GOT3 (cell line): ENCODE measurements around the gene CARF.
"Not testable (repeated sequence)": the region's sequence is repeated elsewhere in the genome, so short reads cannot be mapped to it uniquely, and the experiment has no call there.

ENCODE experiments used
- DNase-seq: peaks from one replicate; lab custom pipeline; 2025; ENCODE audit warnings: mixed read lengths; lab: John Stamatoyannopoulos, UW

CARF gene

GRCh38 chr2:202938960-202939359, 26.9 kb downstream of the CARF start:
- no peak for DNase-seq

DNA sequence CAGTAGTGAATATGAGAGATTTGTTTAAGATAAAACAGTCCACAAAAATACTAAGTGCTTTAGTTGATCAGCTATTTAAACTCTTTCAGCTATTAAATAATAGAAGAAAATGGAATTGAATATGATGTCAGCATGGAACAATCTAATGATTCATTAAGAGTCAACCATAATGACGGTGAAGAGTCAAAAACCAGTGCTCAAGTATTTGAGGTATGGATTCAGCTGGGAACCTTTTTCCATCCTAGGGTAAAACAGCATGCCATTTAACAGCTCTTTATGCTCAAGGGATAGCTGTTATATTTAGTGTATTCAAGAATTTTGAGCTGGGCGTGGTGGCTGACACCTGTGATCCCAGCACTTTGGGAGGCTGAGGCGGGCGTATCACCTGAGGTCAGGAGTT, 29.7 kb downstream of the CARF start:
- DNase-seq: no peak

DNA sequence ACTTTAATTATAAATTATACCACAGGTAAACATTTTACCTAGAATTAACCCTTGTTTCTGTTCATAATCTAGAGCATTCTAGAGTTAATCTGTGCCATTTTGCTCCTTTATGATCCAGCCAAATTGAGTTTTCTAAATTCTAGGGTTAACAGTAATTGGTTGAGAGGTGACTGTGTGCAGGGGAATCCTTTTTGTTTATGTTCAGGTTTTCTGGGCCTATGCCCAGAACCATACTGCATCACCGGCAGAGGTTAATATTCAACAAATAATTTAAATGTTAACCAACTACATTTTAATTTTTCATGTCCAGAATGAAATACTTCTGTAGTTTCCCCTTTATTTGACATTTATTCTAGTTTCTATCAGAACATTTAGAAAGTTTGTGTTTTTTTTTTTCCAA, 32.3 kb downstream of the CARF start:
- DNase-seq: no peak

DNA sequence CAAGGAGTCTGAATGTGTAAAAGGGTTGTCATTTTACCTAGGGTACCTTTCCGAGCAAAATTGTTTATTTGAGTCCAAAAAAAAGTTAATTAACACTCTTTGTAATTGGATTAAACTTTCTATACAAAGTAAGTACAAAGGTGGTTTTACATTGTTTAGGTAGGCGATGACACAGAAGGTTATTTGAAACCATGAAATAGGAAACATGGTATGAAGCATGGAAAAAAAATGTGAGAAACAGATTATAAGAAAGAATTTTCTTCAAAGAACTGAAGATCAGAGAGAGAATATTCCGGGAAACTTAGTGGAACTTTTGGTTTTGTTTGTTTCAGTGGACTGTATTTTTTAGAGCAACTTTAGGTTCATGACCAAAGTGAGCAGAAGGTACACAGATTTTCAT, 32.7 kb downstream of the CARF start:
- DNase-seq: no peak

DNA sequence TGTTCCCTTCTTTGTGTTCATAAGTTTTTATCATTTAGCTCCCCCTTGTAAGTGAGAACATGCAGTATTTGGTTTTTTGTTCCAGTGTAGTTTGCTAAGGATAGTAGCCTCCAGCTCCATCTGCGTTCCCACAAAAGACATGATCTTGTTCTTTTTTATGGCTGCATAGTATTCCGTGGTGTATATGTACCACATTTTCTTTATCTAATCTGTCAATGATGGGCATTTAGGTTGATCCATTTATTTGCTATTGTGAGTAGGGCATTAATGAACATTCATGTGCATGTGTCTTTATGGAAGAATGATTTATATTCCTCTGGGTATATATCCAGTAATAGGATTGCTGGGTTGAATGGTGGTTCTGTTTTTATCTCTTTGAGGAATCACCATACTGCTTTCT, 33.4 kb downstream of the CARF start:
- DNase-seq: no peak

DNA sequence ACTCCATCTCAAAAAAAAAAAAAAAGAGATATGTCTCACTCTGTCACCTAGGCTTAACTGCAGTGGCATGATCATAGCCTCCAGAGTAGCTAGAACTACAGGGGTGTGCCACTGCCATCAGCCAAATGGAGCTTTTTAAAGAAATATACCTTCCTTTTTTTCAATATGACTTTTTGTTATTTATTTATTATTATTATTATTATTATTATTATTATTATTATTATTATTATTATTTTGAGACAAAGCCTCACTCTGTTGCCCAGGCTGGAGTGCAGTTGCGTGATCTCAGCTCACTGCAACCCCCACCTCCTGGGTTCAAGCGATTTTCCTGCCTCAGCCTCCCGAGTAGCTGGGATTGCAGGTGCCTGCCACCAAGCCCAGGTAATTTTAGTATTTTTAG, 37.3 kb downstream of the CARF start:
- DNase-seq: not testable (repeated sequence)

- DNase-seq: no peak
Measured at GRCh38 chr2:202950592-202950991, 38.5 kb downstream of the CARF start.

GRCh38 chr2:202960524-202960923, 48.4 kb downstream of the CARF start:
- no peak for DNase-seq

GRCh38 chr2:202963712-202964111, 51.6 kb downstream of the CARF start:
- DNase-seq: no peak

GRCh38 chr2:202965810-202966460, 53.9 kb downstream of the CARF start:
- DNase-seq: no peak

DNA sequence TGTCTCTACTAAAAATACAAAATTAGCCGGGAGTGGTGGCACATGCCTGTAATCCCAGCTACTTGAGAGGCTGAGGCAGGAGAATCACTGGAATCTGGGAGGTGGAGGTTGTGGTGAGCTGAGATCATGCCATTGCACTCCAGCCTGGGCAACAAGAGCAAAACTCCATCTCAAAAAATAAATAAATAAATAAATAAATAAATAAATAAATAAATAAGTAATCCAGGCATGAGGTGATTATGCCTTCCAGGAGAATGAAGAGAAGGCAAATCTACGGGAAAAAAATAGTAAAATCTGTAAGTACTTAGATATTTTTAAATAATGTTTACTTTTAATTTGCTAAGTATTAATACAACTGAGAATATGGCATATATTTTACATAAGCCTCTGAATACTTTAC, 57.3 kb downstream of the CARF start:
- not testable (repeated sequence) for DNase-seq

DNA sequence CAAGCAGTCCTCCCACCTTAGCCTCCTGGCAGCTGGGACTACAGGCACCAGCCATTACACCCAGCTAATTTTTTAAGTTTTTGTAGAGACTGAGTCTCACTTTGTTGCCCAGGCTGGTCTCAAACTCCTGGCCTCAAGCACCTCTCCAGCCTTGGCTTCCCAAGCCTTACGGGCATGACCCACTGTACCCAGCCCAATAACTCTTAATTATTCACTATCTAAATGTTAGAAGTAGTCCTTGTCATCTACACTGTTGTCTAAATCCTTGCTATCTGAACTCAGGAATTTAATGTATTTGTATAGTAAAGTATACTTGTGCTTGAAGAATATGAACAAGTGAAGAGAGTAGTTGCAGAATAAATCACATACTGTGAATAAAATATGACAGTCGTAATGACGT, 64.7 kb downstream of the CARF start:
- DNase-seq: no peak

- DNase-seq: no peak
Measured at GRCh38 chr2:202982779-202983491, 70.9 kb downstream of the CARF start.

- DNase-seq: no peak
Measured at GRCh38 chr2:202989749-202990148, 77.7 kb downstream of the CARF start.

GRCh38 chr2:202990501-202990900, 78.4 kb downstream of the CARF start:
- no peak for DNase-seq

DNA sequence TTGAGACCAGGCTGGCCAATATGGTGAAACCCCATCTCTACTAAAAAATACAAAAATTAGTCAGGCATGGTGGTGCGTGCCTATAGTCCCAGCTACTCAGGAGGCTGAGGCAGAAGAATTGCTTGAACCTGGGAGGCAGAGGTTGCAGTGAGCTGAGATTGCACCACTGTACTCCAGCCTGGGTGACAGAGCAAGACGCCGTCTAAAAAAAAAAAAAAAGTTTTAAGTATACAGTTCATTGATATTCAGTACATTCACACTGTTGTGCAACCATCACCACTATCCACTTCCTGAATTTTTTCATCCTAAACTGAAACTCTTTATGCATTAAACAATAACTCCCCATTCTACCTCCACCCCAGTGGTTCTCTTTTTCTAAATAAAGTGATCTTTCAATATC, 85.0 kb downstream of the CARF start:
- not testable (repeated sequence) for DNase-seq

DNA sequence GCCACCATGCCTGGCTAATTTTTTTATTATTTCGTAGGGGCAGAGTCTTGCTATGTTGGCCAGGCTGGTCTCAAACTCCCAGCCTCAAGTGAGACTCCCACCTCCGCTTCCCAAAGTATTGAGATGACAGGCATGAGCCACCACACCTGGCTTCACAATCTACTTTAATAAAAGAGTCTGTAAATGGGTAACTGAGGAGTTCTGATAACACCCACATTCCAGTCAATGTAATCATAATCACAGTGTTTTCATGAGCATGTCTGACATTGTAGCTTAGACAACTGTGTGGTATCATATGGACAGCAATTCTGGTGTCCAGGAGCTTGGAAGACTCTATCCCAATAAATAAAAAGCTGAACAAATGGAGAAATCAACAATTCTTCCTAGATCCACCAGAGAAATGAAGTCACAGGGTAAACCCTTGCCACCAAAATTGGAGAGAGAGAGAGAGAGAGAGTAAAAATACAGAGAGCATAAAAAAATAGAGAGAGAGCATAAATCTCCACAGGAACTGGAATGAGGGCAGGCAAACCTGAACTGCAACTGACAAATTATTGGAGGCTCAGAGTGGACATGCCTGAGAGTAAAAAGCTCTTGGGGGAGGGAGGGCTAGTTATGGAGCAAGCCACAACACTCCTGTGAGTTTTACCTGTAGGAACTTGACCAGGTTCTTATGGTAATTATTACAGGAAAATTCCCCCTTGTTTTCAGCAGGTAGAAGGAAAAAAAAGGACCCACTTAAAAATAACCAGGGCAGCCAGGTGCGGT, 90.2 kb downstream of the CARF start:
- no peak for DNase-seq

GRCh38 chr2:203003716-203004115, 91.6 kb downstream of the CARF start:
- DNase-seq: no peak

DNA sequence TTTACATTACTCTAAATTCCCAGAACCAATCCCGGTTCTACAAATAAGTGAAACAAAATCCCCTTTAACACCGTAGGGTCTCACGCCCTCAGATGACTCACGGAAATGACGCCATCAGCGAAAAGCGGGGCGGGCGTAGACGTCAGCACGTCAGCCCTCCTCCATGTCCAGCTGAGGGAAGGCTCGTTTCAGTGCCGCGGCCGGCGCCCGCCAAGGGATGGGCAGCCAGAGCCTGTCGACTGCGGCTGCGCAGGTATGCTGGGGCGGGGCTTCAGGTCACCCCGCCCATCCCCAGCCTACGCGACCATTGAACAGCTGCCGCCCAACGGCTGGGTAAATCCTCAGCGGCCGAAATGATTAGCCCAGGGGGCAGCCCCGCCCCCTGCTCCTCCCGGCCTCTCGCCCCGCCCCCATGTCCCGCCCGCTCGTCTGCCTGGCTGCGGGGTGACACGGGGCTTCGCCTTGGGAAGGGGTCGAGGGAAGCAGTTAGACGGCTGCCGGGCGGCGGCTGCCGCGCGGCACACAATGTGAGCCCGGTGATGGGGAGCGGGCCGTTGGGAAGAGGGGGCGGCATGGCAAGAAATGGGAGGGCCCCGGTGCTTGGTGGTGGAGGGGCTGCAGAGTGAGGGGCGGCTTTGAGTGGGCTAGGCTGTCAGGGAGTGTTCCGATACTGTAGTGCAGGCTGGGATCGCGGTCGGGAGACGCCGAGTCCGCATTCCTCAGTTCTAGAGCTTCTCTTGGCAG, 102.6 kb downstream of the CARF start, which contains the start of gene NBEAL1:
Gene NBEAL1, plus strand, starts transcription at position 420 of the 744 bp plus-strand sequence. CDS start 1,510 bp downstream, outside the sequence.
- peak; percentile 96 for DNase-seq

DNA sequence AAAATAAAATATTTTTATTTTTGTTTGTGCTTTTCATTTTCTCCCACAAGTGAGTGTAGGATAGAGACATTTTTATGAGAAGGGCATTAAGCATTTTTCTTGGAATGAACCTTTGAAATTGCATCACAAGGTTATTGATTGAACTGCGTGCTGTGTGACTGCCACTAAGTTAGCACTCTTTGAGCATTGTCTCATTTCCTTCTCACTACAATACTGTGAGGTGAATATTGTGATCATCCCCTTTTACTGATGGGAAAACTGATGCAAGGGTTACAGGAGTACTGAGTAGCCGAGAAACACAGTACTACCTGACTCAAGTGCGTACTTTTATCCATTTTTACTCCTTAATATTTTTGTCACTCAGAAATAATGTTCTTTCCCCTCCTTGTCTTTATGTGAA, 104.6 kb downstream of the CARF start:
- DNase-seq: no peak

DNA sequence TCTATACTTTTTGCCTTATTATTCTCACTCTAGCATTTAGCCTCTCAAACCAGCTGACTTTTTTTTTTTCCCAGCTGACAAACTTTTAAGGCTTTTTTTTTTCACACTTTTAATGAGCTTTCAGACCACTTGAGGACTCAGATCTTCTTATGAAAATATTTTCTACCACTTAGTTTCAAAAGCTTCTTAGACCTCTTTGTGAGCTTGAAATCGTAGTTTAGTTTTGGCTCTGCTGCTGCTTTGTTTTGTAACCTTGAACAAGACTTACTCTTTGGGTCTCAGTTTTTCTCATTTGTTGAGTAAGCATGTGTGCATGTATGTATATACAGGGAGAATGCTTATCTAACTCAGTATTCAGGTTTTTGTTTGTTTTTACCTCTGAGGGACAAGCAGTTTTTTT, 106.1 kb downstream of the CARF start:
- DNase-seq: no peak

DNA sequence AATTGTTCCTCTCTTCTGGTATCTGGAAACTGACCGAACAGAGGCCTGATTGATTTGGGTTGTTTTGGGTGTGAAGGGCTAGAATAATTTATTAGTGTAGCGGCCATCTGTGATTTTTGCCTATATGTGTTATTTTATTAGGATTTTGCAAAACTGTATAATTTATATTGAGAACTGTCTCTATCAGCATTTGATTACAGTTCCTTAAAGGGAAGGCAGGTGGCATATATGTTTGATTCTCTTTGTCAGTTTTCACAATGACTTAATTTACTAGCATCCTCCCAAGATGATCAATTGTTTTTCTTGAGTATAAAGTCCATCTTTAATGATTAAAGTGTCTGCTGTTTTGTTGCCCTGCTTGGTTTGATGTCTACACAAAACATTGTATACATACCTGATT, 107.1 kb downstream of the CARF start:
- no peak for DNase-seq
